Measurements from ENCODE around the gene USP16.
A peak's percentile ranks its signal among the peaks of the same experiment; 100 is the strongest.
"Not testable (repeated sequence)": the region's sequence is repeated elsewhere in the genome, so short reads cannot be mapped to it uniquely, and the experiment has no call there.

The USP16 gene

DNA sequence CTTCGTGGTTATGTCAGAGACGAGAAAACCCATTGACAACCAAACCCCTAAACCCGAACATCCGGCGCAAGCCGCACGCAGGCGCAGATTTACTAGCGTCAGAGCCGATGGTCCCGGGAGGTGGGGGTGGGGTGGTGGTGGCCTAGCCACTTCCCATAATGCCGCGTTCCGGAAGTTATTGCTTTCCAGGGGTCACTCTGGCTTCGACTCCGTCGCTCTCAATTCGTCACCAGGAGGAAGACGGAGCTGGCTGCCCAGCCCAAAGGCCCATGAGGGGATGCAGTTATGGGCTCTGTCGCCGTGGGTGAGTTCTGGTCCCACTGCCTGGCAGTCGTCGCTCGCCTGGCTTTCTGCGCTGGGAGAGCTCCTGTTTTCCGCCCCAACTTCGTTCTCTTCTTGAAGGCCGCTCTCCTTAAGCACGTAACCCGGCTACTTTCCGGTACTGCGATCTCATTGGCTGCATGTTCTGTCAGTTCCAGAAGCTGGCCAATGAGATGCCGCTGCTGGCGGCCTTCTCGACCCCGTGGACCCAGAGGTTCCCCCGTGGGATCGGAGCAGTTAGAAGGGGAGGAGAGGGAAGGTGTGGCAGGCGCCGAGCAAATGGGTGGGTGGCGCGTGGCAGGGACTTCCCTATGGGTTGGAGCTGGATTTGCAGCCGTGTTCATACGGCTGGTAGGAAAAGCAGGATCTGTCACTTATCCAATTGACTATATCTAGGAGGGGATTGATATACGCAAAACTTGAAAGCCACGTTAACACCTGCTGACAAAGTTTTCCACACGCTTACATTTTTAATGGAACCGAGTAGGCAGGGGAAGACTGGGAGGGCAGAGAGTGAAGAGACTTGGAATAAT lies at the start of gene USP16:
TSS of gene USP16 (plus strand) at position 195 of the 854 bp plus-strand sequence. CDS start 3,246 bp downstream, outside the sequence.
- peak; percentile 87 for DNase-seq (ENCODE audit: low read depth)

GRCh38 chr21:28975397-28975796 lies 49.1 kb upstream of the USP16 start:
- no peak for DNase-seq (ENCODE audit: low read depth)

GRCh38 chr21:28979092-28979491 lies 45.4 kb upstream of the USP16 start:
- DNase-seq (ENCODE audit: low read depth), result no peak

GRCh38 chr21:28982637-28983036 lies 41.8 kb upstream of the USP16 start:
- no peak for DNase-seq (ENCODE audit: low read depth)

GRCh38 chr21:28986677-28987076 lies 37.8 kb upstream of the USP16 start:
- no peak for DNase-seq (ENCODE audit: low read depth)

DNA sequence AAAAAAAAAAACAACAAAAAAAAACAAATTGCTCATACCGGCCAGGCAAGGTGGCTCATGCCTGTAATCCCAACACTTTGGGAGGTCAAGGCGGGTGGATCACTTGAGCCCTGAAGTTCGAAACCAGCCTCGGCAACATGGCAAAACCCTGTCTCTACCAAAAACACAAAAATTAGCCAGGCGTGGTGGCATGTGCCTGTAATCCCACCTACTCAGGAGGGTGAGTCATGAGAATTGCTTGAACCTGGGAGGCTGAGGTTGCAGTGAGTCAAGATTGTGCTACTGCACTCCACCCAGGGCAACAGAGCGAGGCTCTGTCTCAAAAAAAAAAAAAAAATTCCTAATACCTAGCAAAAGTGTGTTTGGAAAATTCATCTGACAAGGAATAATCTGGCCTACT lies 36.3 kb upstream of the USP16 start:
- DNase-seq (ENCODE audit: low read depth), result not testable (repeated sequence)

DNA sequence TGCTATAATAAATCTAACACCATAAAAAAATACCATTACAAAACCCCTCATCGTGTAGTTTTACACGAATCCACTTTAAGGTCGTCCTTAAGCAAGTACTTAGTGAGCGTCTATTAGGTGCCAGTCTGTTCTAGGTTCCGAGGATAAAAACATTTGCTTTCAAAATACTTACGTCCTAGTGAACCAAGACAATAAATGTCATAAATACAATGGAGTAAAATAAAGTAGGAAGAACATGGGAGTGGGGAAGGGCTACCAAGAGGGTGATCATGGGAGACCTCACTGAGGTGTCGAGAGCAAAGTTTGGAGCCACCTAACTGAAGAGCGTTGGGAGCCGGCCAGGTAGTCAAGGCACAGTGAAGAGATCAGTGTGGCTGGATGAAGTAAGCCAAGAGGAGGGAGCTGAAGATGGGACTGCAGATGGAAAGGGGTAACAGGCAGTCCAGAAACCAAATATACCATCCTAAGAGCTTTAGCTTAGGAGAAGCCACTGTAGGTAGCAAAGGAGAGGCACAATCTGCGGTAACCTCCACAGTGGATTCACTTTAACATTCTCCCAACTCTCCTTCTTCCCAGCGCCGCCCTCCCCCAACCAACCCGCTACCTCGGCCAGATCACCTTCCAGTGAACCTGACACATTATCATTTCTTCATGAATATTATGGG lies 32.5 kb upstream of the USP16 start:
- DNase-seq (ENCODE audit: low read depth), result no peak

DNA sequence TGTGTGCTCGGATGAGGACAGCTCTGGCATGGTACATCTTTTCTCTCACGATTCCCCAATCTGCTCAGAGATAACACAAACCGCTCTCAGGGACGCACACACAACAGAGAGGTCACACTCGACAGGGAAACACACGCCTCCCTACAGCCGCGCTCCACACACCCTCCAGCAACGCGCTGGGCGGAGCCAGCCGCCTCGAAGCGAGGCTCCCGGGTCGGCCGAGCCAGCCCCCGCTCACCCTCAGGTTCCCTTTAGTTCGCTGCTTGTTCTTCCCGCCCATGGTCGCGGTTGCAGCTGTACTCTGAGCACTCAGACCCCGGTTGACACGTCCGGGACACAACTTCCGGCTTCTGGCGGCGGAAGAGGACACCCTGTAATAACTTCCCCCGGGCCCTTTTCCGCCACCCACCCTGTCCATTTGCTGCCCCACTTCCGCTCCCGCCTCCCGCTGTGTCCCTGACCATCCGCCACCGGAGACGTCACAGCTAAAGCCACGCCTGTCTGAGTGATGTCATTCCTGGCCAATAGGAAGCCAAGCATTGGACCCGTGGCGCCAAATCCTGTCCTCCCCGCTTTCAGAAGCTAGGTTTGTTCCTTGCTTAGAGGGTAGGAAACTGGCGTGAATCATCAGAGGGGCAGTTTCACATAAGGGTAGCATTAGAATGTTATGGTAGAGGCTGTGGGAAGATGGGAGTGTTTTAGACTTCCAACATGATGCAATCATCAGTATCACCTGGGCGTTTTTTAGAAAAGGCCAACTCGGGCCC lies 31.8 kb upstream of the USP16 start, which contains the start of gene LTN1:
TSS of gene LTN1 (minus strand) at position 352 of the 767 bp plus-strand sequence. CDS start at position 280, 72 bp downstream.
- peak; percentile 98 for DNase-seq (ENCODE audit: low read depth)

DNA sequence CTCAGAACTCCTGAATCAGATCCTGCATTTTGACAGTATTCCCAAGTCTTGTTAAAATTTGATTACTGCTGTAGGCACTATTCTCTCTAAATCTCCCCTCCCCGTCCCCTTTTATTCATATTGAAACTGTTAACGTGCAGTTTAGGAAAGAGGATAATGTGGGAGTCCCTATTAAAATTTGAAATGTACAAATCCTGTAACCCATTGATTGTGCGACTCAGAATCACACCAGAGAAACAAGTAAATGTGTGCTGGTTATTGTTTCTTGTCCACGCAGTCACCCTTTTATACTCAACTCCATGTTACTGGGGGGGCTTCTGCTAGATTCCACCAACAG lies 31.2 kb upstream of the USP16 start:
- DNase-seq (ENCODE audit: low read depth), result no peak

DNA sequence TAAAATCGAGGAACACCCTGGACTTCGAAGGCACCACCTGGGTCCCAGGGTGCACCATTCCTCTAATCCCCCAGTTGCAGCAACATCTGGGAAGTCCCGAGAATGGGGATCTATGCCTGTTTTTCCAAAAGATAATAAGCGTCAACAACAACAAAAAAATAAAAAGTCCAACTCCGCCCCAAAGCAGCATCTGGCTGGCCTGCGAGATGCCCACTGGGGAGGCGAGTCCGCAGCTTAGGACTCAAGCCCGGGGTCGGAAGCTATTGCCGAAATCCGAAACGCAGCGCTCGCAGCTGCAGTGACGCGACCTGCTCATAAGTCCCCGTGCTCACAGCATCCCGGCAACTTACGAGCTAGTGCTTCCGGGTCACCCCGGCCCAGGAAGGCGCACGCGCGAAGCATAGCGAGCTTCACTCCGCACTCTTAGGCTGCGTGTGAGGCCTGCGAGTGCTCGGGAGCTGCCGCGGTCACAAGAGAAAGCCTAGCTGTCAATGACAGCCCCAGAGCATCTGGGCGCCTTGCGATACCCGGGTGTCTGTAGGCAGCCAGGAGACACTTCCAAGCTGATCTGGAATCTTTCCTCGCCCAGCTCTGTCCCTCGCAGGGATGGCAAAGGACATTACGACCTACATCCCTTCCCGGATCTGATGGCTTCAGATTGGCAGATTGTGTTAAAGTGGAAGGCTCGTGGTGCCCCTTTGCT lies 21.9 kb upstream of the USP16 start:
- DNase-seq (ENCODE audit: low read depth), result peak; percentile 90

- no peak for DNase-seq (ENCODE audit: low read depth)
These were observed 18.8 kb upstream of the USP16 start for GRCh38 chr21:29005696-29006095.

- no peak for DNase-seq (ENCODE audit: low read depth)
These were observed 17.3 kb upstream of the USP16 start for GRCh38 chr21:29007135-29007534.

DNA sequence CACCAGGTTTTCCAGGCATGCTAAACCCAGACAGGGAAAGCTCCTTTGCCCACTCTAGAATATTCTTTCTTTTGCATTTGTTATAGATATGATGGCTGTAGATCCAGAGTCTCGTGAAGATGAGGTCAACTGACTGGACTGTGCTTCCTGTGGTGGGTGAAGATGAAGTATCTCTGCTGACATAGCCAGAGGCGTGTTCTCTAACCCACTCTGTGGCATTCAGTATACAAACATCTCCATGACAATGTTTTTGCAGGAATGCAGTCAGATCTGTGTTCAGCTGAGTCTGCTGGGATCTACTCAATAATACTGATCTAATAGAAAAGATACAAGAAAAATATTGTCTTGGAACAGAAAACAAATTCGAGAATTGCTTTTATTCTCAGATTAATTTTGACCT lies 16.7 kb upstream of the USP16 start:
- DNase-seq (ENCODE audit: low read depth), result no peak

DNA sequence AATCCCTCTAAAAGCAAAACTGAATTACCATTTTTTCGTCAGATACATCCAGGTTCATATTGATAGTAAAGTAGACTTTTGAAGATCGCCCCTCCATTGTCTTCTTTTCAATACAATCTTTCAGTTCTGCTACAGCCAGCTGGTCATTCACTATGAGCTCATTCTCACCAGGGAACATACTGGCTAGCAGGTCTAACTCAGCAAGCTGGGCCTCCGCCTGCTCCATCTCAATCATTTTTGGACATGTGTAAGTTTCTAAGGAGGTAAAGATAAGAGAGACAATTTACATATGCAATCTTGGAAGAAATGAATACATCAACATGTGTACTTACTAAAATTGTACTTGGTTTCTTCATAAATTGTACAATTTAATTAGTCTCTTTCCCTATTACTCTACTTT lies 16.1 kb upstream of the USP16 start:
- no peak for DNase-seq (ENCODE audit: low read depth)

GRCh38 chr21:29011236-29011635 lies 13.2 kb upstream of the USP16 start:
- not testable (repeated sequence) for DNase-seq (ENCODE audit: low read depth)

GRCh38 chr21:29017639-29018237 lies 6.7 kb upstream of the USP16 start:
- DNase-seq (ENCODE audit: low read depth), result no peak

DNA sequence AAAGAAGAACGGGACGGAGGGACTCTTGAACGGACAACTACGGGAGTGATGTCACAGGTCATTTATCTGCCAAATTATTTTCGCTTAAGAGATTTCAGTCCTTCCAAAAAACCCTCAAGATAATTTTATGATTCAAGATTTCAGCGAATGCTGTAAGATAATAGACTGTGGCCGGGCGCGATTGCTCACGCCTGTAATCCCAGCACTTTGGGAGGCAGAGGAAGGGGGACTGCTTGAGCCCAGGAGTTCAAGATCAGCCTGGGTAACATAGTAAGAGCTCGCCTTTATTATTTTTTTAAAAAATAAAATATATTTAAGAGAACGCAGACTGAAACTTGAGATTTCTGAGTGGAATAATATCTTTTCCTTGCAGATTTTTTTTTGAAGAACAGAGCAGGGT lies 5.9 kb upstream of the USP16 start:
- DNase-seq (ENCODE audit: low read depth), result no peak

GRCh38 chr21:29022166-29022565 lies 2.3 kb upstream of the USP16 start:
- no peak for DNase-seq (ENCODE audit: low read depth)

DNA sequence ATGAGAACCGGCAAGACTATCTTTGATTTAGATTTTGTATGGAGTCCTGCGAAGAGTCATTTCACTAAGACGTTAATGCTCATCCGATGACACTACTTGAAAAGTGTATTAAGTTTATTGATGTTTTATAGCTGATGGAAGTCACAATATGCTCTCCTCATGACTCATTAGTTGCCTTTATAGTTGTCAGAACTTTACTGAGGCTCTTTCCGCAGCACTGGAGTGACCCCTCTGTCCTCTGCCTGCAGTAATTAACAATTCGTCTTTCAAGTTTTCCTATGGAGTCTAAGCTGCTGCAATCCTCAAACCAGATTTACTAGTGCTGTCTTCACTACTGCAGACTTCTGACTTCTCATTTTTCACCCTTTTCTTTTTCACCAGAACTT lies 853 bp downstream of the USP16 start:
- DNase-seq (ENCODE audit: low read depth), result no peak

DNA sequence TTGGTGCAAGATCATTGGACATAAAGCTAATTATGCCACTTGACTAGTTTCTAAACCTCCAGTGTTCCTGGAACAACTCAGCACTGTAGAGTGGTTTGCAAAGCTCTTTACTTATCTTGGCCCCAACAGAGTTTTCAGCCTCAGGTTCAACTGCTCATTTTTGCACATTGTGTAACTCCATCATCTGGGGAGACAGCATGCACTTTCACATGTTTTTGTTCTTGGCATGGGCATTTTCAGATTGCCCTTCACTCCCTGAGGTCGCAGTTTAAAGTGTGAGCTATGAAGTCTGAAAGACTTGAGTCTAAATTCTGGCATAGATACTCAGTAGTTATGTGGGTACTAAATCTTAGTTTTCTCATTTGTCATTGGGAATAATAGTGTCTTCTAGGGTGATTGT lies 5.1 kb downstream of the USP16 start:
- DNase-seq (ENCODE audit: low read depth), result no peak

DNA sequence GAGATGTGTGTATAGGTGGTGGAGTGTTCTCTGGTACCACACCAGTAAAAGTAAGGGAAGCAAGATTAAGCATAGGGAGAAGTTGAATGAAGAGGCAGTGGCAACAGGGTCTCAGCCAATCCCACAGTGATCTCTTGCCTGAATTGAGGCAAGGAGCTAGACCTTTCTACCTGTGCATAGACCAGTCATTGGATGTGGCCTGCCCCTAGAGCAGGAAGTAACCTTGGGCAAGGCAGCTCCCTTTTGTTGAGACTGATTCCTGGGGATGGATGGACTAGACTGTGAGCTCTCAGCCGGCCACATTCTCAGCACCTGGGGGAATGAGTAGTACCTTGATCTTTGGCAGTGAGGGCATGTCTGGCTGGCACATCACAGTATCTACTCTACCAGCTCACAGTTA lies 6.4 kb downstream of the USP16 start:
- no peak for DNase-seq (ENCODE audit: low read depth)

DNA sequence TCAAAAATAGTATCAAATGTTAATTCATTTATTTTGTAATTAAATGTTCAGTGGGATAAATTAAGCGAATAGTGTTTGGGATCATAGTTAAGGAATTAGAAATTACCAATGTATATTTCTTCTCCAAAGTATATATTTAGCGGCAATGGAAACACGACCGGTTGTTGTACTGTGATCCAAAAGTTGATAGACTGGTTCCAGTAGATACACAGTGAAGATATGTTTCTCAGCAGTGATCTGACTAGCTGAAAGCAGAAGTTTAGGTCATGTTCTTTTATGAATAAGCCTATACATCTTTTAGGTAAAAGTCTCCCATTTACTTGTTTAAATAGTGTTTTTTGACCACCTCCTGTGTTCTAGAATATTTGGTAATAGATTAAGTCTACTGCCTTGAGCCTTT lies 8.8 kb downstream of the USP16 start:
- no peak for DNase-seq (ENCODE audit: low read depth)
